COR-L47 (cell line): ENCODE results near the gene GP1BB.
"Not testable (repeated sequence)": the region's sequence is repeated elsewhere in the genome, so short reads cannot be mapped to it uniquely, and the experiment has no call there.

Source experiments
- DNase-seq: peaks from one replicate; lab custom pipeline; 2025; lab: John Stamatoyannopoulos, UW

Gene GP1BB

GRCh38 chr22:19723232-19723982 lies at the start of gene GP1BB:
GP1BB (plus strand) TSS chr22:19723539; CDS start chr22:19723570, 31 bp downstream.
- DNase-seq: no peak

- DNase-seq: no peak
Measured at GRCh38 chr22:19673660-19674059, 49.7 kb upstream of the GP1BB start.

- peak; percentile 36 for DNase-seq
Measured at GRCh38 chr22:19674129-19674928, 49.0 kb upstream of the GP1BB start.

GRCh38 chr22:19674929-19675253 lies 48.4 kb upstream of the GP1BB start:
- no peak for DNase-seq

- no peak for DNase-seq
Measured at GRCh38 chr22:19675428-19675827, 47.9 kb upstream of the GP1BB start.

GRCh38 chr22:19676437-19676836 lies 46.9 kb upstream of the GP1BB start:
- not testable (repeated sequence) for DNase-seq

GRCh38 chr22:19678949-19679521 lies 44.3 kb upstream of the GP1BB start:
- DNase-seq: no peak

- DNase-seq: no peak
Measured at GRCh38 chr22:19679522-19680101, 43.7 kb upstream of the GP1BB start.

GRCh38 chr22:19680287-19680881 lies 43.0 kb upstream of the GP1BB start:
- no peak for DNase-seq

GRCh38 chr22:19680911-19681862 lies 42.2 kb upstream of the GP1BB start:
- no peak for DNase-seq

- no peak for DNase-seq
Measured at GRCh38 chr22:19681863-19682245, 41.5 kb upstream of the GP1BB start.

- DNase-seq: no peak
Measured at GRCh38 chr22:19686946-19687345, 36.4 kb upstream of the GP1BB start.

GRCh38 chr22:19687561-19688300 lies 35.6 kb upstream of the GP1BB start:
- DNase-seq: peak; percentile 92

- DNase-seq: no peak
Measured at GRCh38 chr22:19688301-19689290, 34.7 kb upstream of the GP1BB start.

GRCh38 chr22:19689408-19689807 lies 33.9 kb upstream of the GP1BB start:
- no peak for DNase-seq

- DNase-seq: no peak
Measured at GRCh38 chr22:19691007-19691720, 32.2 kb upstream of the GP1BB start.

GRCh38 chr22:19691721-19692341 lies 31.5 kb upstream of the GP1BB start:
- DNase-seq: no peak

GRCh38 chr22:19693581-19693980 lies 29.8 kb upstream of the GP1BB start:
- DNase-seq: no peak
